ENCODE results near the gene SREBF2. TPM values are rescaled to one million over a fixed set of nuclear protein-coding genes. Genes with fewer than 3 reads are reported as not detected.

Gene SREBF2
- total RNA-seq, 1 donor from 2014 or later, result 80.3 TPM

DNA sequence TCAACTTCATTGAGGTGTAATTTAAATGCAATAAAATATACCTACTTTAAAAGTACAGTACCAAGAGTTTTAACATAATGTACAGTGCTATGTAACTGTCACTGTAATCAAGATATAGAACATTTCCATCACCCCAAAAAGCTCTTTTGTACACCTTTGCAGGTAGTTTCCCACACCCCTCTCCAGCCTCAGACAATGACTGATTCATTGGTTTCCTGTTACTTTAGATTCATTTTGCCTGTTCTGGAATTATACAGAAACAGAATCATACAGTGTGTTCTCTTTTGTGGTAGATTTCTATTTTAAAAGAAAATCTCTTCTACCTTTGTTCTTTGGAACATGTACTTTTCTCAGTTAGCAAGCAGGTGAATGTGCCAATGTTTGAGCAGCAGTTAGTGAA, 43.8 kb downstream of the SREBF2 start:
- DNase-seq (ENCODE audit: low read depth), result no peak

DNA sequence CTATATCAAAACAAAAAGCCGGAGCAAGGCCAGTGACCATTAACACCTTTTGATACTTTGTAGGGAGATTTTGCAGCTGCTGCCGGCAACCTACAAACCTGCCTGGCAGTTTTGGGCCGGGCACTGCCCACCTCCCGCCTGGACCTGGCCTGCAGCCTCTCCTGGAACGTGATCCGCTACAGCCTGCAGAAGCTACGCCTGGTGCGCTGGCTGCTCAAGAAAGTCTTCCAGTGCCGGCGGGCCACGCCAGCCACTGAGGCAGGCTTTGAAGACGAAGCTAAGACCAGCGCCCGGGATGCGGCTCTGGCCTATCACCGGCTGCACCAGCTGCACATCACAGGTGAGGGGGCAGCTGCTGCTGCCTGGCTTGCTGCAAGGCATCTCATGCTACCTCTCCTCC, 47.7 kb downstream of the SREBF2 start:
- no peak for DNase-seq (ENCODE audit: low read depth)

DNA sequence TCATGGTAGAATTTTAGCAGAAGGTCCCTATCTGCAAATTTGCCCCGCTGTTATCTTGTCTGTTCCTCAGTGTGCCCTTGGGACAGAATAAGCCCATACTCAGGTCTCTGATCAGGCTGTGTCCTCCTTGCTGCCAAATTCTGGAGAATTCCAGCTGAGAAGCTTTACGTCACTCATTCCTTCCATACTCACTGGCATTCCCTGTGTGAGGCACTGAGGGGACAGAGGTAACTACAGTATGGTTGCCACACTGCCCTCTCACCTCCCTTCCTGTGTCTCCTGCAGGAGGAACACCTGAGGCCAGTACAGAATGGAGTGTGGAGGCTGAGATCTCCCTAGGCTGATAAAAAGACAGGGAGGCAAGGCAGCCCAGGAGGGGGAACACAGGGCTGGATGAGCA, 50.5 kb downstream of the SREBF2 start:
- no peak for DNase-seq (ENCODE audit: low read depth)

DNA sequence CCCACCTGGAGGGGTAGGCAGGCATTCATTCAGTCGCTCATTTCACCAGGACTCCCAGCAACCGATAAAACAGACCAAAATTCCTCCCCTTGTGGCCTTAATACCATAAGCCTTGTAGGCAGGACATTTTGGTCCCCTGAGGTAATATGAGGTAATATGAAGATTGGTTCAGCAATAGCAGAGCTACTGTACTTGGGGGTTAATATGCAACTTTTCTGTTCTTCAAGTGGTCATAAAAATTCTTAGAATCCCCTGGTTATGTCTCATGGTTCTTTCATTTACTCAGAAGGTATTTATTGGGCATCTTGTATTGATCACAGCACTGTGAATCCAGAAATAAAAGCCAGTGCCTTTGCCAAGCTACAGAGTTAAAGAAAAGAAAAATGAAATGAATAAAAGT, 52.2 kb downstream of the SREBF2 start:
- DNase-seq (ENCODE audit: low read depth), result peak; percentile 47

DNA sequence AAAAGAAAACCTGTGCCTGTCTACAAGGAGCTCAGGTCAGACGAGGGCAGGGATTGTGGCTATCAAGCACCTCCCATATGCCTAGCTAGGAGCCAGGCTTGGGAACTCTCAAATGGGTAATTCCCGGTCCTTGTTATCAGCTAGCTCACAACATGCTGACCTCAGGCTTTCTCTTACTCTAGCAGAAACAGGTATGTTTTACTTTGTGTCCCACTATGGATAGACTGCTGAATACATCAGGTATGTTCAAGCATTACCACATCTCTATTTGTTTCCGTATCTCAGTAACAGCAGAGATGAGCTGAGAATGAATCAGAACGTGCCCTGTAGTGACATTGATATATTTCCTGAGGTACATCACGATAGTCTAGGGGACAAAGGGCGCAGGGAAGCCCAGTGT, 52.6 kb downstream of the SREBF2 start:
- no peak for DNase-seq (ENCODE audit: low read depth)

DNA sequence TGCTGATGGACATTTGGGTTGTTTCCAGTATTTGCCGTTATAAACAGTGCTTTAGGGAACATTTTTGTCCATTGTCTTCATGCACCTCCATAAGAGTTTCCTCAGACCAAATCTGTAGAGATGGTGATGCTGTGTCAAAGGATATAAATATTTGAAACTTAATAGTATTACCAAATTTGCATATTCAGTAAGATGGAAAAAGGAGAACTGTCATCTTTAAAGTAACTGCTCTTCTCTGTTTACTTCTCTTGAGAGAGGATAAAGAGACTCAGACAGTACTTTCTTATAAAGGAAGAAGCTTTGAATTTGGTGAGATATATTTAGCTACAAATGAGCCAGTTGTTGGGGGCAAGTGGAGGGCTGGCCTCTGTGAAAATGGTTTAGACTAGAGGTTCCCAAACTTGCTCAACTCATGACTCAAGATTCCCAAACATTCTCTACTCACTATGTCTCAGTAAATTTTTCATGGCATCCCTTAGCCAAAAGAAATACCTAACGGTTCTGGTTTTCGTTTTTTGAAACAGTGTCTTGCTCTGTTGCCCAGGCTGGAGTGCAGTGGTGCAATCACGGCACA, 55.8 kb downstream of the SREBF2 start:
- no peak for DNase-seq (ENCODE audit: low read depth)

DNA sequence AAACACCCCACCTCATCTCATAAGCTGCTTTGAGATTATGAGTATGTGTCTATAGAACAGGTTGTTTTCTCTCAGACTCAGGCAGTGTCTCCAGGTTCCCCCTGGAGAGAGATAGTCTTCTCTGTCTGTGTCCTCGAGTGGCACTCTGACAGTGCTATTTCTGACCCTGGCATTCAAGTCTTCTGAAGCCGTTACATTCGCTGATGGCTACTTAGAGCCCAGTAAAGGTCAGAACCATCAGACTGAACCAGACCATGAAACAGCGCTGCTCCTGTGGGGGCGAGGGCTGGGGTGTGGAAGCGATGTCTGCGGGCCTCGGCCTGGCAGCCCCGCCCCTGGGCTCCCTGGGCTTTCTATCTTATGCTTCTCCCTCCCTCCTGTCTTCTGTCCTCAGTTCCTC, 58.5 kb downstream of the SREBF2 start:
- DNase-seq (ENCODE audit: low read depth), result no peak

DNA sequence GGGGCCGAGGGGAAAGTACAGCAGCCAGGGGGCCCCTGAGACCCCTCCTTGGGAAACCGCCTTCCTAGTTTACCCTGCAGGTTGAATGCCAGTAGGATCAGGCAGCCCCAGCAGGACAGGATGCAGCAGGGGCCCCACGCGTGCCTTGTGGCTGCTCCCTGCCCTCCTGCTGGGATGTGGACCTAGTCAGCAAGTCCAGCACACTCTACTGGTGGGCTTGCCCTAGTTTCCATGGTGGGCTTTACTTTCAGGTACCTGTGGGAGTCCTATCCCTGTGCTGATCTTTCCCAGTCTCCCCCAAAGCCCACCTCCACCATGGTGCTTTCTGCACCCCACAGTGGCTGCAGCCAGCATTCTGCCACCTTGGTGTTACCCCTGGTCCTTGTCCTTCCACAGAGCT, 59.8 kb downstream of the SREBF2 start:
- DNase-seq (ENCODE audit: low read depth), result no peak

DNA sequence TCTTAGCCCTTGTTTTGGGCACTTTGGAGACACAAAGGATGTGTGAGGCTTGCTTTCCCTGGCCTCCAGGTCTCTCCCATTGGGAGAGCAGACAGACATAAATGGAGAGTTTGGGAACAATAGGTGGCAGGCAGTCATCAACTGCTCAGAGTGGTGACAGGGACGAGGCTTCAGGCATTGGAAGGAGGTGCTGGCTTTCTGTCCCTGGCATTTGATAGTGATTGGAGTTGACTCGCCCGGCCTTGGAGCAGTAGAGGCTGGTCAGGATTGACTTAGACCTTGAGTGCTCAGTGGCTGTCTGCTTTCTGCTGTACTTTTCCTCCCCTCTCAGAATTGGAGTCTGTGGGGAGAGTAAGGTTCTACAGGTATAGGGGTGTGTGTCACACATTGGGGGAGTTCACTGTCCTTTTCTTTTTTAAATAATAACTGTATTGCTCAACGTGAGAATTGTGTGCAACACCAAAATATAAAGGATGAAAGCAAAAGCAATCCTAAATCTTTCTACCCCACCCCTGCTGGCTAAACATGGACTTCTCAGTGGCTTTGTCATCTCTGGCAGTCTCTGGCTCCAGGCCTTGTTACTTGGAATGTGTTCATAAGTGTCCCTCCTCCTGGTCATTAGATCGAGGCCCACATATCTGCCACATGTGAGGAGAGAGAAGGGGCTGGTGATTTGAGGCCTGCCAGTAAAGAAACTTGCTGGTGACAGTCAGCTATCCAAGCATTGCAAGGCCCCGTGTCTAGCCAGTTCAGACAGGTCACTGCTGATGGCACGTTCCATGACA, 60.9 kb downstream of the SREBF2 start:
- no peak for DNase-seq (ENCODE audit: low read depth)

DNA sequence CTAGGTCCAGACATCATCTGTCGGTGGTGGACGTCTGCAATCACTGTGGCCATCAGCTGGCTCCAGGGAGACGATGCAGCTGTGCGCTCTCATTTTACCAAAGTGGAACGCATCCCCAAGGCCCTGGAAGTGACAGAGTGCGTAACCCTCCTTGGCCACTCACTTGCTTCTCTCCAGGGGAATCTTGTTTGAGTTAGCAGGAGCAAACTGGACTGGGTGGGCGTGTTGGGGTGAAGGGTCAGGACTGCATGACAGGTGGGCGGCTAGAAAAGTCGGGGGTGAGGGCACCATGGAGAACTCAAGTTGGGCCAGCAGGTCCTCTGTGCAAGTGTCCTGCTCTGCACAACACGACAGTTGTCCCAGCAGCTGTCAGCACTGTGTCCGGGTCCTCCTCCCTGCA, 65.7 kb downstream of the SREBF2 start:
- no peak for DNase-seq (ENCODE audit: low read depth)

DNA sequence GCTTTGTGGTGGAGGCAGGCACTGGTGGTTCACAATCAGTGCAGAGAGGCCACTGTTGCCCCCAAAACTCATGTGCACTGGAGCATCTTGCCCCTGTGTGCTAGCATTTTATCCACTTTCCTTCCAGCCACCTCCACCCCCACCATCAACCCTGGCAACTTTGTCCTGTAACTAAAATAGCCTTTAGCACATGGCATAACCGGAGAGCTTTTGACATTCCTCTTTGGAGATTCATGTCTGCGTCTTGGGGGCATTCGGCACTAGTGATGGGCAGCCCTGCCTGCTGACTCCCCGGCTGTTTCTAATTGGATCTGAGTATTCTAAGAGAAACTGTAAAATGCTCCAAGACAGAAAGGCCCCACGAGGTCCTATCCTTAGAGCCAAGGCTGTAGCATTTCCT, 66.2 kb downstream of the SREBF2 start:
- no peak for DNase-seq (ENCODE audit: low read depth)

DNA sequence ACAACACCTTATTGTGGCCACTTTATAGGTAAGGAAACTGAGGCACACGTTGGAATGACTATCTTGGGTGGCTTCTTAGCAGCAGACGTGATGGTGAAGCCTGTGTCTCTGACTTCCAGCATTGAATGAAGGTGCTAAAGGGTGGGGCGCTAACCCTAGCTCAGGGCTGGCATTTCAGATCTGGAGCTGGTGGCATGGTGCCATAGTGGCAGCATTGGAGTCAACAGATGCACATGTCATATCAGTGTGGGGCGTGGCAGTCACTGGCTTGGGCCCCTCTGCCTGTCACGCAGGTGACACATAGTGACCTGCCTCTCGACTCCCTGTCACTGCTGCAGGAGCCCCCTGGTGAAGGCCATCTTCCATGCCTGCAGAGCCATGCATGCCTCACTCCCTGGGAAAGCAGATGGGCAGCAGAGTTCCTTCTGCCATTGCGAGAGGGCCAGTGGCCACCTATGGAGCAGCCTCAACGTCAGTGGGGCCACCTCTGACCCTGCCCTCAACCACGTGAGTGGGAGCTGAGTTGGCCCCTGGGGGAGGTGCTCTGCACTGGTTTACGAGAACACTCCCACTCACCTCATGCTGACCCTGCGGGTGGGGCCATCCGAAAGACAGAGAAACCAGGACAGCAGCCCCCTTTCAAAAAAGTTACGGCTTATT, 67.2 kb downstream of the SREBF2 start:
- no peak for DNase-seq (ENCODE audit: low read depth)

DNA sequence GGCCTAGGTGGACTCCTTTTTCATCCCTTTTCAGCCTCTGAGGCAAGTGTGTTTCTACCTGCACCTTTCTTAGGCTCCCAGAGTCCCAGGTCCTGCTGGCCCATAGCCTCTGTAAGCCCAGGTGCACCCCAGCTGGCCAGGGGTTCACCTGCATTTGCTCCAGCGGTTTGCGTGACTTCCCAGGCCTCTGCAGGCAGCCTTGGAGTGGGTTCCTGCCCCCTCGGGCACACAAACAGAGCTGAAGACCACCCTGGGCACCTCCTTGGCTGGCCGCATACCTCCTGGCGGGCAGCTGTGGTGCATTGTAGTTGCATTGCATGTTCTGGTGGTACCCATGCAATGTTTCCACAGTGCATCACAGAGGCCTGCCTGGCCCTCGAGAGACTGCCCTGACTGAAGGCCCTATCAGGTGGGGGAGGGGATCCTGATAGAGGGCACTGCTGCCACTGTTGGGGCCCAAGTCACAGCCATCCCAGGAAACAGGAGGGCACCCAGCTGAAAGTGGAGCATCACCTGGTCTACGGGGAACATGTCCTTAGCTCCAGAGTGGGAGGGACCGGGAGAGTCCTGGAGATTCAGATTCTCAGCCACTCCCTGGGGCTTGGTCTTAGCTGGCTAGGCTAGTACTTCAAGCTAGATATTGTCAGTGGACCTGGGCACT, 67.9 kb downstream of the SREBF2 start:
- no peak for DNase-seq (ENCODE audit: low read depth)

DNA sequence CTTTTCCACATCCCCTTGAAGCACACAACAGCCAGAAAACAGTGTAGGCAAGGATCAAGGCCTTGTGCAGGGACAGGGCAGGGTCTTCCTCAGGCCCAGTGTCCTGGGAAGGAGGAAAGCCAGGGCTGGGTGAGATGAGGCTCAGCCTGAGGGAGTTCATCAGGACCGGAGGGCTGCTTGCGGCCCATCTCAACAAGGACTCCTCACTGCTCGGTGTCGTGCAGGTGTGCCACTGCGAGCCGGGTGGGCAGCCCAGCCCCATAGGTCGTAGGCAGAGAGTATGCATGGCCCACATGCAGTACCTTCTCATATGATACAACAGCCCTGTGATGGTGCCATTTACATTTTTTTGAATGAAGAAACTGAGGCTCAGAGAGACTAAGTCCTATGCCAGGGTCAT, 69.1 kb downstream of the SREBF2 start:
- DNase-seq (ENCODE audit: low read depth), result no peak

DNA sequence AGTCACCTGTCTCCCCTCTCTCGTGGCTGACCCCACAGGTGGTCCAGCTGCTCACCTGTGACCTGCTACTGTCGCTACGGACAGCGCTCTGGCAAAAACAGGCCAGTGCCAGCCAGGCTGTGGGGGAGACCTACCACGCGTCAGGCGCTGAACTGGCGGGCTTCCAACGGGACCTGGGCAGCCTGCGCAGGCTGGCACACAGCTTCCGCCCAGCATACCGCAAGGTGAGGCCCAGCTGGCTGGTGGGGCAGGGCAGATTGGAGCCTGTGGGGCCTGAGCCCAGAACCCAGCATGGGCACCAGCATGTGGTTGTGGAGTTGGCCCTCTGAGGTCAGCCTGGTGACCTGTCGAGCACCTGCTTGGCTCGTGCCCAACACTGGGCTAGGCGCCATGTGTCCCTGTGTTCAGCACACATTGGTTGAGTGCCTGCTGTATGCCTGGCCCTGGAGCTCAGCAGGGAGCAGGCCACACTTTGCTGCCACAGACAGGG, 70.1 kb downstream of the SREBF2 start:
- no peak for DNase-seq (ENCODE audit: low read depth)

DNA sequence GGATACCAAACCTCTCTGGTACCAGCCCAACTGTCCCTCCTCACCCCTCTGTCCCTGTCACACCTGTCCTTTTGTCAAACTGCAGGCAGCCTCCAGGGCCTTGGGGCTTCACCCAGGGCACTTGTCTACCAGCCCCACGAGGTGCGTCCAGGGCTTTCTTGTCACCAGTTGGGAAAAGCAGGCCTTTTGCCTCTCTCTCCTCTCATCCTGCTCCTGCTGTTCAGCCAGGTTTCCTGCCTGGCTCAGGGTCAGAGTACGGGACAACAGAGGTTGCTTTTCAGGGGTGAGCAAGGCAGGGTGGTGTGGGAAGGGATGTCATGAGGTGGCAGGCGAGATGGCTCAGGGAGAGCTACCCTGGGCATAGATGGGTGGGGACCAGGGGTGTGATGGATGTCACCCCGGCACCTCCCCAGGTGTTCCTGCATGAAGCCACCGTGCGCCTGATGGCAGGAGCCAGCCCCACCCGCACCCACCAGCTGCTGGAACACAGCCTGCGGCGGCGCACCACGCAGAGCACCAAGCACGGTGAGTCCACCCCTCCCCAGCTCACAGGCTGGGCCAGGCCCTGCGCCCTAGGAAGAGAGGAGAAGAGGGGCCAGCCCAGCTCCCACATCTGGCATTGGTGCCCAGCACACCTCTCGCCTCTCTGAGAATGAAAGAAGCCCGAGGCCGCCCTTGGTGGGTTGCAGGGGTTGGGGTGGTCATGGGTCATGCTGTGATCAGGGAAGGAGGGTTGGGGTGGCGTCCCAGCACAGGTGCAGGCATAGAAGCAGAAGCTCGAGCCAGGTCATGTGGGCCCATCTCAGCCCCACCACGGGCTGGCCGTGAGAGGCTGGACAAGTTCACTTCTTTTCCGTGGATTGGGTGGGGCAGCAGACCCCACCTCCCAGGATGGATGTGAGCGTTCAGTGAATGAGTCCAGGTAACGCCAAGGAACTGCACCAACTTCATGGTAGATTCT, 71.8 kb downstream of the SREBF2 start:
- DNase-seq (ENCODE audit: low read depth), result no peak

DNA sequence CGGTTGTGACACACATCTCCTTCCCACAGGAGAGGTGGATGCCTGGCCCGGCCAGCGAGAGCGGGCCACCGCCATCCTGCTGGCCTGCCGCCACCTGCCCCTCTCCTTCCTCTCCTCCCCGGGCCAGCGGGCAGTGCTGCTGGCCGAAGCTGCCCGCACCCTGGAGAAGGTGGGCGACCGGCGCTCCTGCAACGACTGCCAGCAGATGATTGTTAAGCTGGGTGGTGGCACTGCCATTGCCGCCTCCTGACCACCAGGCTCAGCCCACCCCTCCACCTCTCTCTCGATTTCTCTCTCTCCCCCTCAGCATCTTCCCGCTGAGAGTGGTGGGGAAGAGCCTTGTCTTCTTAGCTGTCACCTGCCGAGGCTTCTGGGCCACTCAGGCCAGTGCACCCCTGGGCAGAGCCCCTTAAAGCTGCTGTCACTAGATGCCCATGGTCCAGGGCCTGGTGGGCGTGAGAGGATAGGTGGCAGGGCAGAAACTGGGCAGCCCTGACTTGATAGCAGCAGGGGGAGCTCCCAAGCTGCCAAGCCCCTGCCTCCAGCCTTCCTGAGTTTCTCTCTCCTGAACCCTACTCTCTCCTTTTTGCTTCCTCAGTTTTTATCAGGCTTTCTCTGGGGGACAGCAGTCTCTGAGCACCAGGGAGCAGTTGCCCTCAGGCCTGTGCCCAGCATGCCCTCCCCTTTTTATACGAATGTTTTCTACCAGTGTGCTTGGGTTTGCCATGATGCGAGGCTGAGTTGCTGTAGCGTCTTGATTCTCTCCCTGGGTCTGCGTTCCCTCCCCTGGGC, 72.7 kb downstream of the SREBF2 start:
- DNase-seq (ENCODE audit: low read depth), result no peak

DNA sequence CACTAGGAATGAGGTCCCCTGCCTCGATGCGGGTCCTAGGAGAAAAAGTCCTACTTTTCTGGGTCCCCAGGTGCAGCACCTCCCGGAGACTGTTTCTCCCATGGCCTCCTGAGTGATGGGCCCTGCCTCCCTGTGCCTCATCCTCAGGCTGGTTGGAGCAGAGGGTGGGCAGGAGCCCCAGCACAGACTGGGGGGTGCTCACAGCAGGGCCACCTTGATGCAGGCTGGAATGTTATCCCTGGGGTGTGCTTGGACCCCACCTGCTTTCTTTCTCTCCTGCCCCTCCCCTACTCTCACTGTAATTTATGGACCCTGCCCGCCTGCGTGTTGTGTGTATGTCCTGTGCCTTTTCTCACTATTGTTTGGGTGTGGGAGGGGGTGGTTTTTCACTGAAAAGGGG, 73.9 kb downstream of the SREBF2 start:
- DNase-seq (ENCODE audit: low read depth), result no peak

DNA sequence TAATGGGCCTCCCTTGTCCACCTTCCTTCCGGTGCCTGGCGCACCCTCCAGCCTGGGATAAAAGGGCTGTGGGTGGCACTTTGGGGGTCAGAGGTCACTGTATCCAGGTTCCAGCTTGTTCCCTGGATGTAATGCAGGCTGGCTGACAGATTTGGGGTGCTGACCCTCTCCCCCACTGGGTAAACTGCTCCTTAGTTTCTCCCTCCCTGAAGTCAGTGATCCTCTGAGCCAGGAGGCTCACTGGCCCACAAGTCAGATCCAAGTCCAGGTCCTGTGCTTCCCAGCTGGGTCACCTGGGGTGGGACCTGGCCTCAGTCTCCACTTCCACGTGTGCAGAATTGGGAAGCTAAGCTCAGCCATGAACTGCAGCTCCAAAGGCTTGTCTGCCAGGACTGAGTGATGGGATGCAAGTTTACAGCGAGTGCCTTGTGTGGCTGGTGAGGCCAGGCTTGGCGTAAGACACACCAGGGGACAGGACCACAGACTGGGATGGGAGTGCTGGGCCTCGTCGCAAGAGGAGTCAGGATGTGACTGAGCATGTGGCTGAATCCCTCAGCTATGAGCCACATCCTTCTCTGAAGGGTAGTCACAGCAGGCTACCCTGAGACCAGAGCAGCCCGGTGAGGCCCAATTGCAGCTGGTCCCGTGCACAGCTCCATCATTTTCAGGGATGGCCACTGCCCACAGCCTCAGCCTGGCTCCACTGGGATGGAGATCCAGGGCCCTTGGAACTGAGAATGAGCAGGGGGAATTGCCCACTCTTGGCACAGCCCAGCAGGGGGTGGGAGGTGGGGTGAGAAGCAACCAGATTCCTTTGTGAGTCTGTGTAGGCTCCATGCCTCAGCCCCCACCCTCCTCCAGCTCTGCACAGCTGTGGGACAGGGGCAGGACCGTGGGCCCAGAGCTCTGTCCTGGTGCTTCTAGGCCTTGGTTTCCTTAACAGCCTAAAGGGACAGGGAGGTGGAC, 74.8 kb downstream of the SREBF2 start:
- DNase-seq (ENCODE audit: low read depth), result no peak
